NOMO-1 (cell line): ENCODE measurements around the gene TRIM44.
"Not testable (repeated sequence)": the region's sequence is repeated elsewhere in the genome, so short reads cannot be mapped to it uniquely, and the experiment has no call there.

Experiments
- DNase-seq, 2 experiments: peaks; one replicate each; lab custom pipeline; 2025; ENCODE audit not compliant: unreplicated experiment in 2 of 2; lab: John Stamatoyannopoulos, UW

The TRIM44 gene

GRCh38 chr11:35712533-35712932 lies 50.0 kb downstream of the TRIM44 start:
- no peak for DNase-seq

GRCh38 chr11:35714882-35715627 lies 52.5 kb downstream of the TRIM44 start:
- DNase-seq, result no peak

- not testable (repeated sequence) for DNase-seq
Measured at GRCh38 chr11:35715677-35716076, 53.1 kb downstream of the TRIM44 start.

GRCh38 chr11:35717043-35717442 lies 54.5 kb downstream of the TRIM44 start:
- no peak for DNase-seq

- DNase-seq, result no peak
Measured at GRCh38 chr11:35717520-35717919, 54.9 kb downstream of the TRIM44 start.

GRCh38 chr11:35721651-35722282 lies 59.2 kb downstream of the TRIM44 start:
- DNase-seq, result peak in 1 of 2 experiments; percentile 61

GRCh38 chr11:35722641-35723040 lies 60.1 kb downstream of the TRIM44 start:
- DNase-seq, result no peak

- no peak for DNase-seq
Measured at GRCh38 chr11:35723493-35723892, 60.9 kb downstream of the TRIM44 start.

GRCh38 chr11:35723913-35724312 lies 61.3 kb downstream of the TRIM44 start:
- no peak for DNase-seq

GRCh38 chr11:35725885-35726284 lies 63.3 kb downstream of the TRIM44 start:
- no peak for DNase-seq

GRCh38 chr11:35727140-35727539 lies 64.6 kb downstream of the TRIM44 start:
- DNase-seq, result no peak

GRCh38 chr11:35730254-35730653 lies 67.7 kb downstream of the TRIM44 start:
- DNase-seq, result no peak

- no peak for DNase-seq
Measured at GRCh38 chr11:35734669-35735410, 72.3 kb downstream of the TRIM44 start.

GRCh38 chr11:35735411-35735810 lies 72.8 kb downstream of the TRIM44 start:
- DNase-seq, result no peak

- DNase-seq, result no peak
Measured at GRCh38 chr11:35735903-35736302, 73.3 kb downstream of the TRIM44 start.

GRCh38 chr11:35736952-35737351 lies 74.4 kb downstream of the TRIM44 start:
- no peak for DNase-seq

GRCh38 chr11:35740061-35740799 lies 77.7 kb downstream of the TRIM44 start:
- no peak for DNase-seq

GRCh38 chr11:35742707-35743454 lies 80.3 kb downstream of the TRIM44 start:
- DNase-seq, result no peak

GRCh38 chr11:35746356-35747153 lies 84.0 kb downstream of the TRIM44 start:
- DNase-seq, result peak in 1 of 2 experiments; percentile 43
